ENCODE results near the gene FKBP1B. TPM values are rescaled to one million over a fixed set of nuclear protein-coding genes. Genes with fewer than 3 reads are reported as not detected.

The FKBP1B gene
- polyA plus RNA-seq, 1 of the 3 experiments (the other 2 are of a cell fraction), result 69.7 TPM

- Histone ChIP-seq H3K4me3 (ENCODE audit: low read depth in 2 of 2, low read length in 1 of 2) (peak overlapping the region; percentile 82), H2AFZ (ENCODE audit: low read depth) (0 out of 2 replicates have a peak overlapping the region, but pooled peaks have one; percentile 67), H3K9me2 (no peaks in the 10 kb centered on the region), H3K9ac (peak overlapping the region; percentile 76), H4K20me1 (ENCODE audit: insufficient read depth) (no peaks in the 10 kb centered on the region), H3K4me1 (ENCODE audit: control insufficient read depth in 1 of 2, insufficient read depth in 2 of 2, low read depth in 1 of 2, low read length in 1 of 2) (peaks cover 7% of the 10 kb centered on the region in 2 experiments; a peak in 2 of 4 replicates), H3K4me2 (peak overlapping the region; percentile 85), H3K9me3 (no peaks in the 10 kb centered on the region), H3F3A (replicated peaks; ENCODE audit: insufficient read depth) (peaks cover 27% of the 10 kb centered on the region), H3K79me2 (ENCODE audit: insufficient read depth) (peaks cover 57% of the 10 kb centered on the region), H3K36me3 (replicated peaks in 1 of 2; ENCODE audit: control insufficient read depth in 1 of 2, insufficient read depth in 2 of 2, low read length in 1 of 2) (peaks cover 34 to 44% of the 10 kb centered on the region in 2 experiments), H3K27me3 (ENCODE audit: insufficient read depth) (no peaks in the 10 kb centered on the region), H3K27ac (ENCODE audit: low read depth in 2 of 2, low read length in 1 of 2) (peak overlapping the region in 1 of 2 experiments; percentile 79; a peak in 2 of 4 replicates)
- no peak for DNase-seq
- WGBS (ENCODE audit: low lambda C conversion rate), result 49% methylated on average over 5 of the region's 5 CpGs
- POLR2A ChIA-PET, result no interaction called here
- TF ChIP-seq JUND (IDR thresholded peaks at IDR 0.05) (no peak), NFIC (IDR thresholded peaks at IDR 0.05; ENCODE audit: borderline replicate concordance) (no peak), TEAD4 (IDR thresholded peaks at IDR 0.05; ENCODE audit: borderline replicate concordance, insufficient read depth) (no peak), POLR2AphosphoS5 (IDR thresholded peaks at IDR 0.05; ENCODE audit: low read depth, low read length) (no peak), MEF2A (IDR thresholded peaks at IDR 0.05; ENCODE audit: borderline replicate concordance, low read depth) (no peak), RAD21 (IDR thresholded peaks at IDR 0.05; ENCODE audit: low read length) (no peak), YY1 (IDR thresholded peaks at IDR 0.05; ENCODE audit: low read depth) (no peak), SIN3A (IDR thresholded peaks at IDR 0.05; ENCODE audit: borderline replicate concordance, low read depth, low read length) (no peak), RCOR1 (IDR thresholded peaks at IDR 0.05; ENCODE audit: low read length) (no peak), CTCF (IDR thresholded peaks at IDR 0.05) (no peak), TAF1 (IDR thresholded peaks at IDR 0.05; ENCODE audit: borderline replicate concordance, low read depth, low read length) (no peak), REST (IDR thresholded peaks at IDR 0.05; ENCODE audit: low read depth, low read length) (no peak)
- CTCF ChIA-PET, result interaction anchor here (1.6 to 5.6 kb wide), 2 partner anchors 8 to 149 kb away, joined by 4 to 34 read pairs; partner anchors contain the start of gene ATAD2B
These were observed 25.7 kb downstream of the FKBP1B start for GRCh38 chr2:24075259-24075658.
